SK-N-MC (cell line): ENCODE results near the gene CDC14A.

Source experiments
- EZH2 ChIP-seq: fragments of 200-600 bp; sonication (generic); IDR thresholded peaks from one replicate; pipeline ENCODE4 v1.6.1; 2017; ENCODE audit warnings: antibody characterized with exemption
- POLR2AphosphoS5 ChIP-seq: IDR thresholded peaks from 2 replicates; pipeline ENCODE4 v1.6.1; 2012; ENCODE audit warnings: mild to moderate bottlenecking, low read depth, low read length, borderline replicate concordance

- TF ChIP-seq POLR2AphosphoS5 (no peak), EZH2 (no peak)
These were observed 165.2 kb downstream of the CDC14A start for GRCh38 chr1:100517515-100517914.
